Loucy (cell line): ENCODE results near the gene PHGDH.

ENCODE experiments used
- H2AFZ ChIP-seq: fragments of 200-600 bp; sonication (generic); 2 replicates; pipeline ENCODE4 v1.6.0; 2016; ENCODE audit warnings: antibody characterized with exemption, mild to moderate bottlenecking, low read length, moderate library complexity
- H3F3A ChIP-seq: fragments of 200-600 bp; 2 replicates; pipeline ENCODE4 v1.6.0; 2016; ENCODE audit warnings: antibody characterized with exemption, low read depth, mild to moderate bottlenecking
- H3K27me3 ChIP-seq: fragments of 200-600 bp; sonication (generic); 2 replicates; pipeline ENCODE4 v1.6.1; 2014; ENCODE audit warnings: low read length, mild to moderate bottlenecking; ENCODE audit not compliant: insufficient read depth, poor library complexity, severe bottlenecking
- H3K36me3 ChIP-seq: fragments of 200-600 bp; sonication (generic); 2 replicates; pipeline ENCODE4 v1.6.1; 2016; ENCODE audit warnings: low read length; ENCODE audit not compliant: insufficient read depth
- H3K4me1 ChIP-seq: fragments of 200-600 bp; sonication (generic); 2 replicates; pipeline ENCODE4 v1.5.1; 2014; ENCODE audit warnings: low read length, mild to moderate bottlenecking; ENCODE audit not compliant: insufficient read depth, poor library complexity, severe bottlenecking
- H3K4me2 ChIP-seq: fragments of 200-600 bp; sonication (generic); 2 replicates; pipeline ENCODE4 v1.6.0; 2014; ENCODE audit warnings: antibody characterized with exemption, low read length, low read depth, mild to moderate bottlenecking; ENCODE audit not compliant: poor library complexity, severe bottlenecking
- H3K4me3 ChIP-seq: fragments of 200-600 bp; sonication (generic); 2 replicates; pipeline ENCODE4 v1.5.1; 2014; ENCODE audit warnings: low read length, mild to moderate bottlenecking, mixed read lengths; ENCODE audit not compliant: poor library complexity, severe bottlenecking
- H3K79me2 ChIP-seq: fragments of 200-600 bp; sonication (generic); 2 replicates; pipeline ENCODE4 v1.6.1; 2014; ENCODE audit warnings: low read length; ENCODE audit not compliant: insufficient read depth
- H3K9ac ChIP-seq: fragments of 200-600 bp; sonication (generic); 2 replicates; pipeline ENCODE4 v1.6.0; 2014; ENCODE audit warnings: mild to moderate bottlenecking, low read depth, low read length, moderate library complexity; ENCODE audit not compliant: poor library complexity, severe bottlenecking
- H3K9me2 ChIP-seq: fragments of 200-600 bp; sonication (generic); replicated peaks from 2 replicates; pipeline ENCODE4 v1.6.1; 2016; ENCODE audit warnings: low read depth, low read length, mixed read lengths
- H3K9me3 ChIP-seq: fragments of 200-600 bp; sonication (generic); 2 replicates; pipeline ENCODE4 v1.6.1; 2014; ENCODE audit warnings: mild to moderate bottlenecking, antibody characterized with exemption, low read length, low read depth; ENCODE audit not compliant: insufficient read depth
- H4K20me1 ChIP-seq: fragments of 200-600 bp; sonication (generic); 2 replicates; pipeline ENCODE4 v1.6.0; 2014; ENCODE audit warnings: antibody characterized with exemption, low read length, mild to moderate bottlenecking; ENCODE audit not compliant: insufficient read depth, poor library complexity, severe bottlenecking
- CTCF ChIP-seq: fragments of 200-600 bp; sonication (generic); conservative IDR thresholded peaks from 2 replicates; pipeline ENCODE4 v1.5.1; 2014; ENCODE audit warnings: mild to moderate bottlenecking, antibody characterized with exemption, low read length
- EZH2phosphoT487 ChIP-seq: fragments of 200-600 bp; IDR thresholded peaks from 2 replicates; pipeline ENCODE4 v1.6.1; 2018; ENCODE audit warnings: antibody characterized with exemption, mild to moderate bottlenecking, moderate library complexity, borderline replicate concordance

Gene PHGDH

GRCh38 chr1:119731741-119732430 lies 20.2 kb downstream of the PHGDH start:
- no peak overlapping the region for H3K4me3 ChIP-seq
- H3K4me1 ChIP-seq, result no peaks in the 10 kb centered on the region
- TF ChIP-seq CTCF (no peak), EZH2phosphoT487 (no peak)
- no peaks in the 10 kb centered on the region for H3K27me3 ChIP-seq
- H4K20me1 ChIP-seq, result peaks cover 4% of the 10 kb centered on the region
- no peaks in the 10 kb centered on the region for H3F3A ChIP-seq
- peaks cover 97% of the 10 kb centered on the region for H3K36me3 ChIP-seq
- no peaks in the 10 kb centered on the region for H3K79me2 ChIP-seq
- H3K9me3 ChIP-seq, result no peaks in the 10 kb centered on the region
- no peaks in the 10 kb centered on the region for H3K9me2 ChIP-seq
- no peak overlapping the region for H2AFZ ChIP-seq
- H3K4me2 ChIP-seq, result no peak overlapping the region
- no peak overlapping the region for H3K9ac ChIP-seq

GRCh38 chr1:119732465-119733168 lies 20.9 kb downstream of the PHGDH start:
- Histone ChIP-seq H2AFZ (no peak overlapping the region), H3K4me3 (no peak overlapping the region), H3K4me1 (no peaks in the 10 kb centered on the region), H3K79me2 (no peaks in the 10 kb centered on the region), H3K9ac (no peak overlapping the region), H3K9me3 (no peaks in the 10 kb centered on the region), H4K20me1 (peaks cover 4% of the 10 kb centered on the region), H3F3A (no peaks in the 10 kb centered on the region), H3K36me3 (peaks cover 98% of the 10 kb centered on the region), H3K4me2 (no peak overlapping the region), H3K9me2 (no peaks in the 10 kb centered on the region), H3K27me3 (no peaks in the 10 kb centered on the region)
- TF ChIP-seq CTCF (no peak), EZH2phosphoT487 (no peak)

GRCh38 chr1:119733754-119734153 lies 22.0 kb downstream of the PHGDH start:
- H2AFZ ChIP-seq, result no peak overlapping the region
- TF ChIP-seq EZH2phosphoT487 (no peak), CTCF (no peak)
- no peaks in the 10 kb centered on the region for H3F3A ChIP-seq
- no peaks in the 10 kb centered on the region for H3K79me2 ChIP-seq
- peaks cover 98% of the 10 kb centered on the region for H3K36me3 ChIP-seq
- H3K9me3 ChIP-seq, result no peaks in the 10 kb centered on the region
- no peak overlapping the region for H3K4me3 ChIP-seq
- no peak overlapping the region for H3K9ac ChIP-seq
- no peaks in the 10 kb centered on the region for H3K4me1 ChIP-seq
- no peak overlapping the region for H3K4me2 ChIP-seq
- H4K20me1 ChIP-seq, result no peaks in the 10 kb centered on the region
- no peaks in the 10 kb centered on the region for H3K27me3 ChIP-seq
- no peaks in the 10 kb centered on the region for H3K9me2 ChIP-seq
